Effector CD4-positive, alpha-beta T cell (primary cell): ENCODE results near the gene LCORL.
"Not testable (repeated sequence)": the region's sequence is repeated elsewhere in the genome, so short reads cannot be mapped to it uniquely, and the experiment has no call there.

ENCODE experiments used
- DNase-seq: peaks from one replicate; pipeline ENCODE4 v3.0.0-alpha.2; 2020

LCORL gene

GRCh38 chr4:17924189-17924588 is 97.4 kb downstream of the LCORL start:
- no peak for DNase-seq

DNA sequence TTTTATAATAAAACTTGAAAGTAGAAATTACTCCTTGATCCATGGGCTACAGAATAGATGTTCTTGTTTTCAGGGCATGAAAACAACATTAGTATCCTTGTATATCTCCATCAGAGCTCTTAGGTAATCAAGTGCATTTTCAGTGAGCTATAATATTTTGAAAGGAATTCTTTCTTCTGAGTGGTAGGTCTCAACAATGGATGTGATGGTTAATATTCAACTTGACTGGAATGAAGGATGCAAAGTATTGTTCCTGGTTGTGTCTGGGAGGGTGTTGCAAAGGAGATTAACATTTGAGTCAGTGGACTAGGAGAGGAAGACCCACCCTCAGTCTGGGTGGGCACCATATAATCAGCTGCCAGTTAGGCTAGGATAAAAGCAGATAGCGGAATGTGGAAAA is 100.1 kb downstream of the LCORL start:
- no peak for DNase-seq

GRCh38 chr4:17920681-17921080 is 100.9 kb downstream of the LCORL start:
- no peak for DNase-seq

- DNase-seq, result no peak
Observed at GRCh38 chr4:17915439-17915838, 106.1 kb downstream of the LCORL start.

DNA sequence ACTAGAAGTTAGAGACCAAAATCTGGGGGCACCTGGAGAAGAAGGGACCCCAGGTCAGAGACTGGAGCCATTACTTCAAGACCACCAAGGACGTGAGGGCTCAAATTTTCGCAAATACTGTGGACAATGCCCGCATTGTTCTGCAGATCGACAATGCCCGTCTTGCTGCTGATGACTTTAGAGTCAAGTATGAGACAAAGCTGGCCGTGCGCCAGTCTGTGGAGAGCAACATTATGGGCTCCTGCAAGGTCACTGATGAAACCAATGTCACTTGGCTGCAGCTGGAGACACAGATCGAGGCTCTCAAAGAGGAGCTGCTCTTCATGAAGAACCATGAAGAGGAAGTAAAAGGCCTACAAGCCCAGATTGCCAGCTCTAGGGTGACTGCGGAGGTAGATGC is 109.5 kb downstream of the LCORL start:
- DNase-seq, result no peak

- DNase-seq, result no peak
Observed at GRCh38 chr4:17911608-17912007, 109.9 kb downstream of the LCORL start.

DNA sequence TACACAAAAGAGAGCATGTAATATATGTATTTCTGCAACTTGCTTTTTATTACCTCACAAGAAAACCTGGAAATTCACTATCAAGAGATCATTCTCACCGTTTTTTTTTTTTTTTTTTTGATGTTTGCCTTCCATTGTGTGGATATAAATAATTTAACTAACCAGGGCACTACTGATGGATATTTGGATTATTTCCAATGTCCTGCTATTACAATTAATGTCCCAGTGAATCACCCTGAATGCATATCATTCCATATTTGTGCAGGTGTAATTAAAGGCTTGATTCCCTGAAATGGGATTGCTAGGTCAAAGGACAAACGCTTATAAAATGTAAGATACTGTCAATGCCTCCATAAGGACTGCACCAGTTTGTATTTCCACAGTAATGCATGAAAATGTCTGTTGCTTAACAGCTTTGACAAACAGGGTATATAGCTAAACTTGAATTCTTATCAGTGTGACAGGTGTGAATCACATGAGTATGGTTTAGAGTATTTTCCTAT is 123.0 kb downstream of the LCORL start:
- no peak for DNase-seq

DNA sequence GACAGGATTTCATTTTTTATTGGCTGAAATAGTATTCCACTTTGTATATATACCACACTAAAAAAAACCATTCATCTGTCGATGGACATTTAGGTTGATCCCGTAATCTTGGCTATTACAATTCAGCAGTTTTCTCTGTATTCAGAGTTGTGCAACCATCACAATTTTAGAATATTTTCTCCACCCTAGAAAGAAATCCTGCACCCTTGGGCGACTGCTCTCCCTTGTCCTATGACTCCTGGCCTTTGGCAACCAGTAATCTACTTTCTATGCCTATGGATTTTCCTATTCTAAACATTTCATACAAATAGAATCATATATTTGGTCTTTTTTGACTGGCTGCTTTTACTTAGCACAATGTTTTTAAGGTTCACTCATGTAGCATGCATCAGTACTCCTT is 126.1 kb downstream of the LCORL start:
- no peak for DNase-seq

DNA sequence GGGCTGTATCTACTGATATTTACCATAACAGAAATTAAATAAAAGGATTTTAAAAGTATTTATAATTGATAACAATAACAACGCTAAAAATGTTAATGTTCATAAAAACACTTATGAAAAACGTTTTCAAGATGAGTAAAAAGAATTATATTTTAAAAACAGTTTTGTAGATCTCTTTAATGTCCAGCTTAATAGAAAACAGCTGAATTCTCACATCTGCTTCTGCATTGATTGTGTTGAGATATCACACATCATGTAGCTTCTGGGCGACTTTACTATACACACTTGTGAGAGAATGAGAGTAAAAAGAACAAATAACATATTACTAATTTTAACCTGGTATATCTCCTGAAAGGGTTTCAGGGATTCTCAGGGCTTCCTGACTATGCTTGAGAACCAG is 127.1 kb downstream of the LCORL start:
- no peak for DNase-seq

DNA sequence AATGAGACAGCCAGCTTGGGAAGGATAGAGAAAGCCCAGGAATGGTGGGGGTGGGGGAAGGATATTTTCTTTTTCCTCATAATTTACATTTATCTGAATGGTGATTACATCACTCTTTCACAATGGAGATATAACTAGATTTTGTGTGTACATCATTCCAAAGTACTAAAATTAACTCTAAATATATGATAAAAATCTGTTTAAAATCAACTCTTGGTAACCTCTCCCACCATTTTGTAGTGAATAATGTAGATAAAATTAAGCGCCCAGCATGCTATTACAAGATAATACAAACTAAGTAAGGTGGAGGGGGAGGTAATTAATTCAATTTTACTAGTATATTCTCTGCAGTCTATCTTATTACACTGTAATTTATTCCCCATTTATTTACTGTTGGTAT is 131.9 kb downstream of the LCORL start:
- no peak for DNase-seq

DNA sequence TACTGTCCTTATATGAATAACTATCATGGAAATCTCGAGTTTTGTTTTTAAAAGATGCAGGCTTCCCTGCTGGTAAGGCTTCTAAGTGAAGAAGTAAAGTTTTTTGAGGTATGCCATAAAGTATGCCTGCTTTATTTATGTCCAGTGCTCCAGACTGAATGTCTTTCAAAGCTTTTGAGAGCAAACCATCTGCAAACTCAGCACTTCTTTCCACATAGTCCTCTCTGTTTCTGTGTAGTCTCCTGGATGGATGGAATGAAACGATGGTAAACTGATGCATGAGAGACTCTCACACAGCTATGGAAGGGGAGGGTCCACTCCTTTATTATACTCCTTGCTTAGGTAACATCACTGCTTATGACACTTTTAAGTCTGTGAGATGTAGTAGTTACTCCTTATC is 137.0 kb downstream of the LCORL start:
- no peak for DNase-seq

DNA sequence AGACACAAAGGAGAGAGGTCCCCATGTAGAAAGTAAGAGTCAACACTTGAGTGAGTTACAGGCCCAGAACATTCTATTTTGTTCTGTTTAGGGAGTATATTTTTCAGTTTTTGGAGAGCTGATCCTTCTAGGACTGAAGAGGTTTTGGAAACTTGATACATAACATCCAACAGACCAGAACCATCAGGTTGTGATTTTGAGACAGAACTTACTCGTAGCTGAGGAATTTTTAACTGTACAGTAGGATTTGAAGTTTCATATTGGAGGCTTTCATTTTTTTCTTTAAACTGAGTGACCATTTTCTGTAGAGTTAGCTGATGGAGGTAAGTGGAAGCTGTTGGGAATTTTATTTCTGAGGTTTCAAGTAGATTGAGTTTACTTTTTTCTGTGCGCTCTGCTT is 137.5 kb downstream of the LCORL start:
- no peak for DNase-seq

- DNase-seq, result no peak
Observed at GRCh38 chr4:17877661-17878060, 143.9 kb downstream of the LCORL start.

- no peak for DNase-seq
Observed at GRCh38 chr4:17876943-17877342, 144.6 kb downstream of the LCORL start.

DNA sequence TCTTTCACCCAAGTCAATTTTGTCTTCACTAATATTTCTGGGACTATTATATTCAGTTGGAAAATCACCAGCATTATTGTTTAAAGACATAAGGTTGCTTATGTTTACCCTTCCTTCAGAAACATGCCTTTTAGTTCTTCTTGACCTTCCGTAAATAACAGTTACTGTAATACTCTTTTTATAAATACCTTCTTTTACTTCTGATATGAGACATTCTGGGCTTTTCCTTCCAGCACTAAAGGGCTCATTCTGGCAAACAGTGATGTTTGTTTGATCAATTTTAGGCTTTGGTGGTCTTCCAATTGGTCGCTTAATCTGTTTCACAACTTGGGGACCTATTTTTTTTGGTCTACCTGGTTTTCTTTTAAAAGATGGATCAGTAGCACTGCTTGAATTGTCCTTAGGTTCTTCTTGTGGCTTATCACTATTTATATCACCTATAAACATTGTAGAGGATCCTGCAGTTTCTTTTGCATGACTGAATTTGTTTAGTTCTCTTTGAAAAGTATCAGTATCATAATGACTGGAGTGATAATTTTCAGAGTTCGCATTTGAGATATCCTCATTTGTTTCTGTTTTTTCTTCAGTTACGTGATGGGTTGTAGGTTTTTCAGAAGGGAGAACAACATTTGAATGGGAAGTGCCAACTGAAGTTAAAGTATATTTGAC is 146.0 kb downstream of the LCORL start:
- no peak for DNase-seq

DNA sequence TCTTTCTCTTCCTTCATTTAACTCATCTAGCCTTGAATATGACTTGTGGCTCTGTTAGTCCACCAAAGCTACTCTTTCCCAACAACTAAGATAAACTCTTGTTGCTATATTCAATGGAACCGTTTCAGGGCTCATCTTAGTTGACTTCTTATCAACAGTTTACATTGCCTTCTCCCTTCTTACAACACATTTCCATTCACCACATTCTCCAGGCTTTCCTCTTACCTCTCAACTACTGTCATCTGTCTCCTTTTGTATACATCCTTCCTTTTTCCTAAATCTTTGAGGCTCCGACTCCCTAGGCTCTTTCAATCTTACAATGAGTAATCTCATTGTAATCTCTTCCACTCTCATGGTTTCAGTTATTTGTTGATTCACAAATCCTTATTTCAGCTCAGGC is 152.2 kb downstream of the LCORL start:
- DNase-seq, result no peak

GRCh38 chr4:17867276-17867675 is 154.3 kb downstream of the LCORL start:
- DNase-seq, result no peak

DNA sequence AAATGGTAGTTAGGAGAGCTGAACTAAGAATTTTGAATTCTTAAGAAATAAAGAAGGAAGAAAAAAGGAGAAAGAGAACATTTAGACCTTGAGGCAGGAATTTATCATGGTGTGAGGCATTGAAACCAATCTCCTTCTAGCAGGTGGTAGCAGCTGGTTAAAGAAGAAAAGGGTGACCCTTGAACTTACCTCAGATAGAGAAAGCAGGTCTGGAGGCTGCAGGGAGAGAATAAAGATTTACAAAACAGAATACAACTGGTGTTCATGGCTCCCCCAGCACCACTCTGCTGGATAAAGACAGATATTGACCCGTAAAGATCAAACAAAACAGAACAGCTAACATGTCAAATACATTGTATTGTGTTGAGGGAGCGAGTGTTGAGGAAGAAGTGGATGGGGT is 154.7 kb downstream of the LCORL start:
- no peak for DNase-seq

GRCh38 chr4:17865866-17866363 is 155.6 kb downstream of the LCORL start:
- DNase-seq, result no peak

DNA sequence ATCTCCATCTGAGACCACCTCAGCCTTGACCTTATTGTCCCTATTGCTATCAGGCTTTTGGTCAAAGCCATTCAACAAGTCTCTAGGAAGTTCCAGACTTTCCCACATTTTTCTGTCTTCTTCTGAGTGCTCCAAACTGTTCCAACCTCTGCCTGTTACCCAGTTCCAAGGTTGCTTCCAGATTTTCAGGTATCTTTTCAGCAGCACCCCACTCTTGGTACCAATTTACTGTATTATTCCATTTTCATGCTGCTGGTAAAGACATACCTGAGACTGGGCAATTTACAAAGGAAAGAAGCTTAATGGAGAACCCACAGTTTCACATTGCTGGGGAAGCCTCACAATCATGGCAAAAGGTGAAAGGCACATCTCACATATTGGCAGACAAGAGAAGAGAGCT is 159.6 kb downstream of the LCORL start:
- DNase-seq, result not testable (repeated sequence)

DNA sequence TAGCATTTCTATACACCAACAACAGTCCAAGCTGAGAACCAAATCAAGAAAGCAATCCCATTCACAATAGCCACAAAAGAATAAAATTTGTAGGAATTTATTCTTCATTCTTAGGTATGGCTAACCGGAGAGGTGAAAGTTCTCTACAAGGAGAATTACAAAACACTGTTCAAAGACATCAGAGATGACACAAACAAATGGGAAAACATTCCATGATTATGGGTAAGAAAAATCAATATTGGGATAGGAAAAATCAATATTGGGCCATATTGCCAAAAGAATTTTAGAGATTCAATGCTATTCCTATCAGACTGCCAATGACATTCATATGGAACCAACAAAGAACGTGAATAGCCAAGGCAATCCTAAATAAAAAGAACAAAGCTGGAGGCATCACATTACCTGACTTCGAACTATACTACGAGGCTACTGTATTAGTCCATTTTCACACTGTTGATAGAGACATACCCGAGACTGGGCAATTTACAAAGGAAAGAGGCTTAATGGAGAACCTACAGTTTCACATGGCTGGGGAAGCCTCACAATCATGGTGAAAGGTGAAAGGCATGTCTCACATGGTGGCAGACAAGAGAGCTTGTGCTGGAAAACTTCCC is 161.7 kb downstream of the LCORL start:
- no peak for DNase-seq

DNA sequence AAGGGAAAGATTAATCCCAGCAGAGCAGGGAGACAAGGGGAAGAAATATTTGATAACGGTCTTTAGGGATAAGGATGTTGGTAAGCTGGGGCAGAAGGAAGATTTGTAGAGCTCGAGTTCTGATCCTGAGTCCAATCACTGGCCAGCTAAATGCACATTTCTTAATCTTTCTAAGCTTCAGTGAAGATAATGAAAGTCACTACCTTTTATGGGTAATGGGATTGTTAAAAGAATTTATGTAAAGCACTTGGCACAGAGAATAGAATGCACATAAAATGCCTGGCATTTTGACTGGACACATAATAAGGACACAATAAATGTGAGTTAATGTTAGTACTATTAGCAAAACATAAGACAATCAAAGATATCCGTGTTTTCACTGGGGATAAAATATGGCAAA is 167.5 kb downstream of the LCORL start:
- DNase-seq, result no peak

DNA sequence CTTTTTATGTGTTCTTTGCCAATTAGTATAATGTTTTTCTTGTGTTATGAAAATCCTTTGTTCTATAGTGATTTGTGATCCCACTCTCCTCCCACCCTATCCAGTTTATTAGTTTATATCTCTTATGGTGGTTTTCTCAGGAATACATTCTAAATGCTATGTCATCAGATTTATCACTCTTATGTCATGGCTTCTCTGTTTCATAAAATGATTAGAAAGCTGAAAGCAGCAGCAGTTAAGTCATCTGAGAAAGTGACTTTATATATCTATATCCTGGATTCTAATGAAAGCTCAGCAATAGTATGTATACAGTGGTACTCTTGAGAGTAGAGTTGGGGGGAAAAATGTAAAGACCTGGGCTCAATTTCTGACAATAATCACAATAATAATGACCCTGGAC is 169.6 kb downstream of the LCORL start:
- DNase-seq, result no peak

DNA sequence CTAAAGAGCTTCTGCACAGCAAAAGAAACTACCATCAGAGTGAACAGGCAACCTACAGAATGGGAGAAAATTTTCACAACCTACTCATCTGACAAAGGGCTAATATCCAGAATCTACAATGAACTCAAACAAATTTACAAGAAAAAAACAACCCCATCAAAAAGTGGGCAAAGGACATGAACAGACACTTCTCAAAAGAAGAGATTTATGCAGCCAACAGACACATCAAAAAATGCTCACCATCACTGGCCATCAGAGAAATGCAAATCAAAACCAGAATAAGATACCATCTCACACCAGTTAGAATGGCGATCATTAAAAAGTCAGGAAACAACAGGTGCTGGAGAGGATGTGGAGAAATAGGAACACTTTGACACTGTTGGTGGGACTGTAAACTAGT is 171.3 kb downstream of the LCORL start:
- DNase-seq, result not testable (repeated sequence)

DNA sequence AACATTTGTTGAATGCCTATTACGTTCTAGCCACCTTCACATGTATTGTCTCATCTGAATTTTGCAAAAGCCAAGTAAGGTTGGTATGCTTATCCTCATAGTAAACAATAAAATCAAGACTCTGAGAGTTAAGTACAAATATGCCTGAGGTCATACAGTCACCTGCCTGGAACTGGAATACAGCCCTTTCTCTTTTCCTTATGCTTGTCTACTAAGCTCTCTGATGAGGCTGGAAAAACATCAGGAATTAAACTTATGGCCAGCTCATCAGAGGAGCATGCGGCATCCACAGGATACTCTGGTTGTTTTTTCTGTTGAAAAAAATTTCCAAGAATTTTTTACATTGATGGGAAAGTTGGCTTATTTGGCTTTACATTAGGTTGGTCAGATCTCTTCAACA is 175.3 kb downstream of the LCORL start:
- no peak for DNase-seq
